GM21619 (cell line): ENCODE measurements around the gene SPATA6.

Experiments
- ATAC-seq: cut with Tn5 transposase; IDR thresholded peaks from one replicate; pipeline ENCODE4 v1.9.1; 2021; ENCODE audit not compliant: unreplicated experiment

SPATA6 gene

GRCh38 chr1:48258106-48258505, 213.9 kb downstream of the SPATA6 start:
- no peak for ATAC-seq

DNA sequence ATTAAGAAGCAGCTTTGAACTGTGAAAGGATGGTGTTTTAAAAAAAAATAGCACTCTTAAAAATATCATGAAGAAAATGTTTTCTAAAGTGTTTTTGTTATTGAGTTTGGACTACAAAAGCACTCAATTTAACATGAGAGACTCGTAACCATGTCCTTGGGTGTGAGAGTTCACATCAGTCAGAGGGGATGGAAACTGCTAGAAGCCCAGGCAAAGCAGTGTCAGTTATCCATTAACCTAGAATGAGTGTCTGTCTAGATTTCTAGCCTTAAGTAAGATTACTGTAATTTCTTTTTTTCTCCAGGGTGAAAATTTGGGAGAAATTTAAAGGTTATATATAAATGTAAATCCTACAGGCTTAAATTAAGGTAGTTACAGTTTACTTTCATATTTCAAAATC, 217.8 kb downstream of the SPATA6 start:
- no peak for ATAC-seq

- ATAC-seq = no peak
These were observed 220.2 kb downstream of the SPATA6 start for GRCh38 chr1:48251821-48252220.

DNA sequence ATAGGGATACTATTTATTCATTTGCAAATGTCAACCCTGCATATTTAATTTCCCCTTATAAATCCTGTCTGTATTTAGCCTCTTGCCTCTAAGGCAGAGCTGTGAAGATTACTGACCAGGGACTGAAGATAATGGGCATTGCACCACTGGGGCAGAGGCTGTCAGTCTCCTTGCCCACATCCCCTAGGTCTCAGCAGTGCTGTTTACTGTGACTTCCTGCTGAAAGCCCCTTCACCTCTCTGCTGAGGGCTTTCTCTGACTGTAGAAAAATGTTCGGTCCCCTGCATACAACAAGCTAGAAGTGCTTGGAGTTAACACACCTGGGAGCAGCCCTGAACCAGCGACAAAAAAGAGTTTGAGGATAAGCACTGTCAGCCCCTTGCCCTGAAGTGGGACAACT, 220.7 kb downstream of the SPATA6 start:
- ATAC-seq = no peak

DNA sequence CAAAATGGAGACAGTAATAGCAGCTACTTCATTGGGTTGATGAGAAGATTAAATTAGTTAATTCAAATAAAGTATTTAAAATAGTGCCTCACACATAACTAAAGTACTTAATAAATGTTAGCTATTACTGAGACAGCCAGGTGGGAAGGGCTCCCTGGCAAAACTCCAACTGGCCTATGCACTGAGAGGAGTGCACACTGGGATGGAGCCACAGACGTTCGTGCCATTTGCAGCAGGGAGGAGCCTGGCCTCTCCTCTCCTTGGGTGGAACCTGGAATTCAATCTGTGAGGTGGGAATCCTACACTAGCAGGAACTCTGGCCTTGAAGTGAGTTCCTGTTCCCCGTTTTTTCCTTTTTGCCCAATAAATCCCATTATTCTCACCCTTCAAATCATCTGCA, 221.4 kb downstream of the SPATA6 start:
- ATAC-seq = no peak

DNA sequence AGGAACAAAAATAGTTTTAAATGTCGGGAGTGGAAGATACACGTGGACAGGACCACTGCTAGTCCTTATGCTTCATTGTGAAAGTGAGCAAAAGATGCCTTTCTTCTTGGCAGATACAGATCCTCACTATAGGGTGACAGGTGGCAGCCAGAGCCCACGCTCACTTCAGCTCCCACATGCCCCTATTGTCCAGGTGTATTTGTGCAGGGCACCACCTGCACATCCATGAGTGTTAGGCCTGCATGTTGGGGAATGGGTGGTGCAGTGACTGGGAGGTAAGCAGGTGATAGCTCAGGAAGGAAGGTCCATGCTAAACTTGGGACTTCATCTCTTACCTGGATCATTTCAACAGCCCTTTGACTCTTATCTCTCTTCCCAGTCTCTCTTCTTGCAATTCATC, 222.1 kb downstream of the SPATA6 start:
- no peak for ATAC-seq

- no peak for ATAC-seq
These were observed 223.6 kb downstream of the SPATA6 start for GRCh38 chr1:48248356-48248755.

DNA sequence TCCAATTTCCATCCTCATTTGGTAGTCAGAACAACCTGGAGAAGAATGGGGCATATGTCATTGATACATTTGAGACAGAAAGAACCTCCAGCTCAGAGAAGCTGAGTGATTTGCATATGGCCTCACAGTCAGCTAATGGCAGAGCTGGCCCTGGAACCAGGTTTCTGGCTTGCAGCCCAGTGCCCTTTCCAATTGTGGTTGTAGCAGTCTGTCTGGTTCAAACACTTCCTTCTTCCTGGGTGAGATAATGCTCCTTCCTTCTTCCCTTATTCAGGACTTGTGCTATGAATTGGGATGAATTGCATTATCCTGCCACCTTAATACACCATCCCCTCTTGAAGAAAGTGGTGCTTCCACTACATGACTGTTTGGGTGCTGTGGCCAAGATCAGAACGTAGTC, 225.3 kb downstream of the SPATA6 start:
- no peak for ATAC-seq
